Fibroblast of lung (primary cell): ENCODE results near the gene MS4A15. TPM values are rescaled to one million over a fixed set of nuclear protein-coding genes. Genes with fewer than 3 reads are reported as not detected.

Source experiments
- DNase-seq, 2 donors: peaks; one replicate each; pipeline versions ENCODE4 v3.0.0 to v3.0.0-alpha.2; 2010; ENCODE audit warnings: low read depth in 2 of 2
- H2AFZ ChIP-seq: 2 replicates; pipeline ENCODE4 v1.5.1; 2012; ENCODE audit warnings: low read length, control low read depth, inconsistent platforms
- H3K27ac ChIP-seq: 2 replicates; pipeline ENCODE4 v1.5.1; 2011; ENCODE audit warnings: low read length, control low read depth; ENCODE audit not compliant: insufficient read depth
- H3K27me3 ChIP-seq: 2 replicates; pipeline ENCODE4 v1.5.1; 2011; ENCODE audit warnings: mild to moderate bottlenecking, low read length; ENCODE audit not compliant: control insufficient read depth, insufficient read depth
- H3K36me3 ChIP-seq: 2 replicates; pipeline ENCODE4 v1.5.1; 2011; ENCODE audit warnings: low read length; ENCODE audit not compliant: control insufficient read depth, insufficient read depth
- H3K4me1 ChIP-seq: 2 replicates; pipeline ENCODE4 v1.5.1; 2011; ENCODE audit warnings: low read length; ENCODE audit not compliant: control insufficient read depth, insufficient read depth; ENCODE audit errors: extremely low read depth
- H3K4me2 ChIP-seq: 2 replicates; pipeline ENCODE4 v1.5.1; 2011; ENCODE audit warnings: low read length, control low read depth; ENCODE audit not compliant: insufficient read depth; ENCODE audit errors: extremely low read depth
- H3K4me3 ChIP-seq, 4 experiments: fragments of 200-600 bp in 1 of 4; sonication (generic) in 1 of 4; replicated peaks in 1 of 4; 2 replicates each; pipeline ENCODE4 v1.5.1; 2011 to 2016; ENCODE audit warnings: low read length in 4 of 4, low read depth in 3 of 4, mild to moderate bottlenecking in 3 of 4, control low read depth in 2 of 4, inconsistent platforms in 1 of 4, mixed read lengths in 1 of 4; ENCODE audit not compliant: insufficient read depth in 1 of 4; ENCODE audit errors: control extremely low read depth in 1 of 4
- H3K79me2 ChIP-seq: 2 replicates; pipeline ENCODE4 v1.5.1; 2012; ENCODE audit warnings: mild to moderate bottlenecking, low read length, inconsistent platforms; ENCODE audit not compliant: control insufficient read depth, insufficient read depth
- H3K9ac ChIP-seq: 2 replicates; pipeline ENCODE4 v1.5.1; 2011; ENCODE audit warnings: mild to moderate bottlenecking, low read length, control low read depth; ENCODE audit not compliant: insufficient read depth
- H3K9me3 ChIP-seq: 2 replicates; pipeline ENCODE4 v1.5.1; 2012; ENCODE audit warnings: low read depth, low read length; ENCODE audit not compliant: control insufficient read depth, insufficient read depth
- H4K20me1 ChIP-seq: 2 replicates; pipeline ENCODE4 v1.5.1; 2011; ENCODE audit warnings: low read length; ENCODE audit not compliant: control insufficient read depth, insufficient read depth; ENCODE audit errors: extremely low read depth
- CTCF ChIP-seq, 2 donors: IDR thresholded peaks in 1 of 2; conservative IDR thresholded peaks in 1 of 2; 1 replicate in 1 of 2; 2 replicates in 1 of 2; pipeline ENCODE4 v1.5.1; 2011 to 2012; ENCODE audit warnings: low read length in 2 of 2, control low read depth in 1 of 2, inconsistent platforms in 1 of 2, low read depth in 1 of 2, mild to moderate bottlenecking in 1 of 2
- EZH2 ChIP-seq: IDR thresholded peaks from 2 replicates; pipeline ENCODE4 v1.5.1; 2012; ENCODE audit warnings: low read length, control low read depth, mild to moderate bottlenecking; ENCODE audit errors: missing control alignments
- polyA plus RNA-seq, 2 donors: library from polyadenylated mRNA; depleted of rRNA in 1 of 2; stranded (reverse) in 1 of 2; unstranded in 1 of 2; fragments of >200 nt; gene quantifications; 2 replicates each; pipeline ENCODE4 v1.2.1, GENCODE V29; 2011 to 2012; ENCODE audit warnings: missing spikeins in 1 of 2
- total RNA-seq: library from RNA; depleted of rRNA; stranded (reverse); fragments of >200 nt; gene quantifications from 2 replicates; pipeline ENCODE4 v1.2.1, GENCODE V29; 2014

Gene MS4A15
- total and polyA plus RNA-seq, 2 donors (not counting 1 experiment from before 2014, with no cell fraction given), result not detected

GRCh38 chr11:60781981-60782316, 25.3 kb downstream of the MS4A15 start:
- H3K79me2 ChIP-seq, result no peaks in the 10 kb centered on the region
- H3K4me1 ChIP-seq, result peaks cover 4% of the 10 kb centered on the region
- TF ChIP-seq CTCF (conservative IDR thresholded peaks at IDR 0.05 in 1 of 2, IDR thresholded peaks at IDR 0.05 in 1 of 2; ENCODE audit: low read depth in 1 of 2, low read length in 2 of 2) (no peak), EZH2 (no peak)
- no peaks in the 10 kb centered on the region for H4K20me1 ChIP-seq
- peaks cover 9% of the 10 kb centered on the region for H3K27me3 ChIP-seq
- no peak overlapping the region for H3K4me3 ChIP-seq
- no peaks in the 10 kb centered on the region for H3K36me3 ChIP-seq
- no peak overlapping the region for H3K9ac ChIP-seq
- H3K9me3 ChIP-seq, result no peaks in the 10 kb centered on the region
- no peak overlapping the region for H2AFZ ChIP-seq
- H3K27ac ChIP-seq, result no peak overlapping the region
- no peak overlapping the region for H3K4me2 ChIP-seq
- no peak for DNase-seq

GRCh38 chr11:60782393-60783140, 25.9 kb downstream of the MS4A15 start:
- H4K20me1 ChIP-seq, result no peaks in the 10 kb centered on the region
- no peaks in the 10 kb centered on the region for H3K9me3 ChIP-seq
- peaks cover 9% of the 10 kb centered on the region for H3K27me3 ChIP-seq
- H3K79me2 ChIP-seq, result no peaks in the 10 kb centered on the region
- H3K4me3 ChIP-seq, result no peak overlapping the region
- H3K36me3 ChIP-seq, result no peaks in the 10 kb centered on the region
- H3K9ac ChIP-seq, result no peak overlapping the region
- H3K4me1 ChIP-seq, result peaks cover 5% of the 10 kb centered on the region
- DNase-seq, result no peak
- TF ChIP-seq CTCF (conservative IDR thresholded peaks at IDR 0.05 in 1 of 2, IDR thresholded peaks at IDR 0.05 in 1 of 2; ENCODE audit: low read depth in 1 of 2, low read length in 2 of 2) (no peak), EZH2 (no peak)
- H2AFZ ChIP-seq, result no peak overlapping the region
- no peak overlapping the region for H3K4me2 ChIP-seq
- H3K27ac ChIP-seq, result no peak overlapping the region

GRCh38 chr11:60783141-60783484, 26.4 kb downstream of the MS4A15 start:
- DNase-seq, result no peak
- Histone ChIP-seq H4K20me1 (no peaks in the 10 kb centered on the region), H3K27me3 (peaks cover 9% of the 10 kb centered on the region), H3K9ac (no peak overlapping the region), H3K27ac (no peak overlapping the region), H3K4me3 (no peak overlapping the region), H3K9me3 (no peaks in the 10 kb centered on the region), H2AFZ (no peak overlapping the region), H3K4me2 (no peak overlapping the region), H3K36me3 (no peaks in the 10 kb centered on the region), H3K4me1 (peaks cover 3% of the 10 kb centered on the region), H3K79me2 (no peaks in the 10 kb centered on the region)
- TF ChIP-seq CTCF (conservative IDR thresholded peaks at IDR 0.05 in 1 of 2, IDR thresholded peaks at IDR 0.05 in 1 of 2; ENCODE audit: low read depth in 1 of 2, low read length in 2 of 2) (no peak), EZH2 (no peak)
